GM18867 (cell line): ENCODE data around the gene MXD1.
"Not testable (repeated sequence)": the region's sequence is repeated elsewhere in the genome, so short reads cannot be mapped to it uniquely, and the experiment has no call there.

ENCODE experiments used
- ATAC-seq: cut with Tn5 transposase; IDR thresholded peaks from one replicate; pipeline ENCODE4 v1.9.1; 2021; ENCODE audit warnings: mild to moderate bottlenecking, moderate library complexity; ENCODE audit not compliant: unreplicated experiment

MXD1 gene

DNA sequence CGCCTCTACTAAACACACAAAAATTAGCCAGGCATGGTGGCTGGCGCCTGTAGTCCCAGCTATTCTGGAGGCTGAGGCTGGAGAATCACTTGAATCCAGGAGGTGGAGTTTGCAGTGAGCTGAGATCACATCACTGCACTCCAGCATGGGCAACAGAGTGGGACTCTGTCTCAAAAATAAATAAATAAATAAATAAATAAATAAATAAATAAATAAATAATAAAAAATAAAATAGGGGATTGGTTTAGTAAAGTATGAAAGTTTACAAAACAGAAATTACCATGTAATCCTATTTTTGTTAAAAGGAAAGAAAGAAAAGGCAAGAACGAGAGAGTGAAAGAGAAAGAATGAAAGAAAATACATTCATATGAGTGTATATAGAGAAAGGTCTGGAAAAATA, 35.8 kb downstream of the MXD1 start:
- ATAC-seq = not testable (repeated sequence)

DNA sequence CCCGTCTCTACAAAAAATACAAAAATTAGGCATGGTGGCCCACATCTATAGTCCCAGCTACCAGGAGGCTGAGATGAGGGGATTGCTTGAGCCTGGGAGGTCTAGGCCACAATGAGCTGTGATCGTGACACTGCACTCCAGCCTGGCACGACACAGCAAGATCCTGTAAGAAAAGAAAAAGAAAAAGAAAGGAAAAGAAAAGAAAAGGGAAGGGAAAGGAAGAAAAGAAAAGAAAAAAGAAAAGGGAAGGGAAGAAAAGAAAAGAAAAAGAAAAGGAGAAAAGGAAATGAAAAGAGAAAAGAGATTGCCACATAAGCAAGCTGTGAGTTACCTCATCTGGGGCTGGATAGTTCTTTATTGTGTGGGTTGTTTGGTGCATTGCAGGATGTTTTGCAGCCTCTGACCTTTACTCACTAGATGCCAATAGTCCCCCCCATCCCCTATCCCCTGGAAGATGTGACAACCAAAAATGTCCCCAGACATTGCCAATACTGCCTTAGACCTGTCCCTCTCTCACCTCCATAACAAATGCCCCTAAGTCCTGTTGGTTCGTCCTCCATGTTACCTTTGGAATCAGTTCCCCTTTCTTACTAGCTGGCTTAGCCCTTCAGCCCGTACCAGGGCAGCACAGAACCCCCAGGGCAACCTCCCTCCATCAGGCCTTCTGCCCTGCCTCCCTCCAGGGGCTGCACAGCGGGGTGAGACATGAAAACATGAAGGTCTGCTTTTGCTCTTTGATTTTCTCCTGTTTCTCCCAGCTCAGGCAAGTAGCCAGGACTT, 37.6 kb downstream of the MXD1 start:
- no peak for ATAC-seq

DNA sequence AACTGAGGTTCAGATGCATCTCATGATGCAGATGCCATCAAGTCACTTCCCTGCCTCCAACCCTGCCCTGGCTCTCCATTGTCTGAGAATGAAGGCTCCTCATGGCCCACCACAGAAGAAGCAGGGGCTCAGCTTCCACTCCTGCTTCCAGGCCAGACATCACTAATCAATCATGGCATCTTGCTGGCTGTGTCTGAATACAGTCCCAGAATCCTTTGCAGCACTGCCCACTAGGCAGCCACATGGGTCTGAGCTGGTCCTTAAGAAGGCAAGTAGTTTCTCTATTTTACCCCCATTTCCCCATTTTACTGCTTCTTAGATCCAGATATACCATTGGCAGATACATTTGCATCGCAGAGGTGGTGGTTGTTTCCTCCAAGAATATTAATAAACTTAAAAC, 39.2 kb downstream of the MXD1 start:
- no peak for ATAC-seq

DNA sequence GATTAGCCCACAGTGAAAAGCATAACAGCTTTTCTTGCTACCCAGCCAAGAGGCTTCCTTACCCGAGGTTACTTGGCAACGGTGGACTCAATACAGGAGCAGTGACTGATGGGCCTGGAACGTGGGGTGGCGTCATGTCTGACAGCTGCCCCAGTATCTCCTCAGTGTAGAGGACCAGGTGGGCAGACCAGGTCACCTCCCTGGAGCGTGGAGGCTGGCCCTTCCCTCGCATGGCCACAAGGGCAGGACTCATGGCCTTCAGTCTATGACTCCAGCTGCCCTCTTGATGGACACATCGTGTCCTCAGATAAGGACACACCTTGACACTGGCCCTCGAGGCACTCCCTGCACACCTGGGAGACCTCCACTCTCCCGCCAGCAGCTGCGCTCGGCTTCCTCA, 40.1 kb downstream of the MXD1 start:
- no peak for ATAC-seq

DNA sequence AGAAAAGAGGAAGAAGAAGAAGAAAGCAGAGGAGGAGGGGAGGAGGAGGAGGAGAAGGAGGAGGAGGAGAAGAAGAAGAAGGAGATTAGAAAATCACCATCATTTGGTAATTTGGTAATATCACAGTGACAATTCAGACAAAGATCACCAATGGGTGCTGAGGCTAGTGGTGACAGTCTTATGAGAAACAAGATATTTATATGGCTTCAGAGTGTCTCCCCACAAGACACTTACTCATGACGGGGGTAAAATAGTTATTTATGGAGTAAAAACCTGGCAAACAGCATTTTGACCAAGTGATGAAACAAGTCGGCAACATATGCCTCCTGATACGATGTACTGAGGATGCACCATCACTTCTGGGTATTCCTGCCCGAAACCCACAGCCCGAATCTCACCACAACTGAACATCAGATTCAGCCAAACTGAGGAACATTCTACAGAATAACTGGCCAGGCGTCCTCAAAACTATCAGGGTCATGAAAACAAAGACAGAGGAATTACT, 41.6 kb downstream of the MXD1 start:
- no peak for ATAC-seq

DNA sequence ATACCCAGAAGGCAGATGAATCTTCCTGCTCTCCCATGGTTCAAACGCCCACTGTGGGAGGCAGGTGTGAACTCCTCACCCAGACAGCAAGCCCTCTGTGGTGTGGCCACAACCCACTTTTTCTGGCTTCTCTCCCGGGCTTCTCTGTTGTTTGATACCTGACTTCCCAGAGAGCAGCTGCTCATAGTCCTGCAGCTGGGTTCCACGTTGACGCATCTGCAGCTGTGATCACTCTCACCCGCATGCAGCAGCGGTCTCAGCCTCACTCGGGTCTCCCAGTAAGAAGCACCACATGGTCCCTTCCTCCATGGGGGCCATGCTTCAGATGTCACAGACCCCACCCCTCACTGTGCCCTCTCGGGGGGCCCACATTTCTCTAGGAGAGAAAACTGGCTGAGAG, 43.1 kb downstream of the MXD1 start:
- ATAC-seq = no peak

DNA sequence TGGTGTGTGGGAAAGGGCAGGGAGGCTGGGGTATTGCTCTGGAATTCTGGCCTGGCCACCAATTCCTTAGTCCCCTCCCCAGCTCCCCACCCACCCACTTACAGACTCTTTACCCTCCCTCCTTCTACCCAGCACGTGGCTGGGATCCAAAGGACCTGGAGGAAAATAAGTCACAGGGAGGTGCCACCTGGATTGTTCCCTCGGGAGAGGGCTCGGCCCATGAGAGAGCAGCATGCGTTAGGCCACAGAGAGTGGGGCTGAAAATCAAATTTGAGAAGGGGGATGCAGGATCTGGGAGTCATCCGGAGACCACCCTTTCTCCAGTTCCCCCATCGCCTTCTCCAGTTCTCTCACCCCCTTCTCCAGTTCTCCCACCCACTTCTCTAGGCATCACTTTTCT, 43.6 kb downstream of the MXD1 start:
- no peak for ATAC-seq

DNA sequence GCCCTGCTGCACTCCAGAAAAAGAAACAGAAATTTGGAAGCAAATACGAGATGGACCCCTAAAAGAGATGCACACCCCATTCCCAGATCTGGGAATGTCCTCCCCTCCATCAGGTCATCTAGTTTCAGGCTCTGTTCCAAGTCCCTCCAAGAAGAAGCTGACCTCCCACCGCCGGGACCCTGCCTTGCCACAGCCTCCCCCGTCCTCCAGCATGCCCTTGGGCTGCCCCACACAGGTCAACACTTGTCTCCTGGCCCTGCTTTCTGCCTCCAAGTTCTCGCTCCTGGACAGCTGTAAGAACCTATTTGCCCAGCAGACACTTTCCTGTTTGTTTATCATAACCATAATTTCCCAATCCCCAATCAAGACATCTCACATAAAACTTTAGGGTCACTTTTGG, 44.5 kb downstream of the MXD1 start:
- no peak for ATAC-seq

DNA sequence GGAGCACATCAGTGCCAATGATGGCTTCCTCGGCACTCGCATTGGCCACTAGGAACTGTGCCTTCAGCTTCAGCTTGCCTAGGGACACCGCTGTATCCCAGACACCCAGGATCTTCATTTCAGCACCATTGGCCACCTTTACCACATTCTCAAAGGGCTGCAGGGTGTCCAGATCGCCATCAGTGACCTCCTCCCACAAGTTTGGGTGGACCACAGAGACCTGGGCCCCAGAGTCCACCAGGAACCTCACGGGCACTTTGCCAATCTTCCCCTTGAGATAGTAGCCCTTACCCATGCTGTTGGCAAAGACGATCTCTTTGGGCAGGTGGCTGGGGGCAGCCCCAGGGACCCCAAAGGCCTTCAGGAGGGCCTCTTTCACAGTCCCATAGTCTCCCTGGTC, 45.9 kb downstream of the MXD1 start:
- ATAC-seq = no peak

DNA sequence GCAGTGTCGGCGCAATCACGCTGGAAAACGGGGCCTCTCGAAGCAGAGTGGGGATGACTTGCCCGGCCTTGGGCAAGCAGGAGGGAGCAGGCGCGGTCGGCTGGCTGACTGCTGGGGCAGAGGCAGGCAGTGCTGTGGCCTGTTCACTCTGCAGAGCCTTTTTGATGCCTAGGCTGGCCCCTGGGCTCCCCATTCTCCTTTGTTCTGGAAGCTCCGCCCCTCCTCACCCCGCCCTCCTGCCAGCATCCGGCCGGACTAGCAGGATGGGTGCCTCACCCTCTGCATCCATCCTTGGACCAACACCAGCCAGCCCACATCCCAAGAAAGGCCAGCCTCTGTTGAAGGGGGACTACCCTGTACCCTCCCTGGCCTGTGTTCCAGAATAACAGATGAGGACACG, 46.6 kb downstream of the MXD1 start, which contains the start of gene ASPRV1:
TSS of gene ASPRV1 (minus strand) at position 136 of the 400 bp plus-strand sequence. CDS start 195 bp downstream, outside the sequence.
- no peak for ATAC-seq

DNA sequence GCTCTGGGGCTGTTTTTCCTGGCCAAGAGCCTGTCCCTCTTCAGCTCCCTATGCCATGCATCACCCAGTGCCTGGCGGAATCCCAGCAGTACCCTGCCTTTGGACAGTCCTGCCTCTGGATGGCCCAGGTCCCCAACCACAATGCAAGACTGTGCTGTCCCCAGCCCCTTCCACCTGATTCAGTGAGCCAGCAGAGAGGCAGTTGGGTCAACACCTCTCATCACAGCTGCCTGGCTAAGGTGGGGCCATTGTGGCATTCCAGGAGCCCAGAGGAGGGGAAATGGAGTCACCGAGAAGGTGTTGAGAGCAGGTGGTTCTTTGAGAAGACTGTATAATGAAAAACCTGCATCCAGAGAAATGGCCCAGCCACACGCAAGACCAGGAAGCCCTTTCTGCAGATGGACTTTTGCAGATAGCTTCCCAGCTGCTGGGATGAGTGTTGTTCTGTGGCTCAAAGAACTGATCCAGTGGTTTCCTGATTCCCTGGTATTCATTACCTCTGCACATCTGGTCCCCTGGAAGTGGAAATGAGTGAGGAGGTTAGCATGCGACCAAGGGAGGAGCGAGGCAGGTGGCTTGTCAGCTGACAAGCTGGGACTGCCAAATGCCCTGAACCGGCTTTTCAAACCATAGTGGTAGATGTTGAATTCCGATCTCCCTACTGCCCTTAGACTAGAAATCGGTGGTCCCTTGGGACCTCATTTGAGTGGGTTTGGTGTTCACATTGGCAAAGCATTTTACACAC, 48.2 kb downstream of the MXD1 start:
- no peak for ATAC-seq

DNA sequence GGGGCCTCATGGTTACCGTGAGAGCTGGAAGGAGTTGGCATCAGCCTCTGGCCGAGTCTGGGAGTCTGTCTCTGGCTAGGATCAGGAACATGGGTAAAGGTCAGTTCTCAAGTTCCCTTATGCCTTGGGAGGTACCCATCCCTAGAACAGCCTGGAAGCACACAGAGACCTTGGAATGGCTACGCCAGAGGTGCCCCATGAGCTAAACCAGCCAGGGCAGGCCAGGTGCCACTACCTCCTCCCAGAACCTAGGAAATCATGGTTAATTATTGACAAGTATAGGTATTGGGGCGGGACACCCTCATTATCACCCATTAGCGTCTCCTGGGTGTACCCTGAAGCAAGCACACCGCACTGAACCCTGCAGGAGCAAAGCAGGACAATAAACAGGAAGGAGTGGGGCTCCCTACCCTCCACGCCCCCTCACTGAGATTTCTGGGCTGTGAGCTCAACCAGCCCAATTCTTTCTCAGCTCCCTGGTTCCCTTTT, 49.5 kb downstream of the MXD1 start:
- ATAC-seq = no peak

DNA sequence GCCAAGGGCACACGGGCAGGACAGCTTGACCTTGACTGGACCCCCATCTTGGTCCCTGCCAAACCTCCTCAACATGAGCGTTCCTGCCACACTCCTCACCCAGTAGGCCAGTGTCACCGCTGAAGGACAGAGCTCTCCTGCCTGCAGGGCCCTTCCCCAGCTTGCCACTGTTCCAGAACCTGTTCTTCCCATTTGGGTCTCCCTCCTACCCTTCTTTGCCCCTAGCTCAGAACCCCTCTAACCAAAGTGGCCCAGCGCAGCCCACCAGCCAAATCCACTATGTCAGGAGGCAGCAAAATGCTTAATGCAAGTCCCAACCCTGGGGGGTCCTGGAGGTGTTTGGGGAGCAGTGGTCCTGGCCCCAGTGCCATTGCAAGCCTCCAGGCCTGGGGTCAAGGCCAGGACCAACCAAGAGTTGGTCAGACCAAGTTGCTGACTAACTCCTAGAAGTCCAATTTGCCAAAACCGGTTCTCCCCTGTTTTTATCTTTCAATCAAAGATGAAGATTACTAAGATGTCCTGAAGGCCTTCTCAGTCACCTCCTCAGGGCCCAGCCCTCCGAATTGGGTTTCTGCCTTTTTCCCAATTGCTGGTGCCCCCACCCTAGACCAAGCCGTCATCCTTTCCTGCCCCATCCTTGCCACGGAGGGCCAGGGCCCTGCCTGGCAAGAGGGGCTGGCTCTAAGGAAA, 51.0 kb downstream of the MXD1 start:
- no peak for ATAC-seq

DNA sequence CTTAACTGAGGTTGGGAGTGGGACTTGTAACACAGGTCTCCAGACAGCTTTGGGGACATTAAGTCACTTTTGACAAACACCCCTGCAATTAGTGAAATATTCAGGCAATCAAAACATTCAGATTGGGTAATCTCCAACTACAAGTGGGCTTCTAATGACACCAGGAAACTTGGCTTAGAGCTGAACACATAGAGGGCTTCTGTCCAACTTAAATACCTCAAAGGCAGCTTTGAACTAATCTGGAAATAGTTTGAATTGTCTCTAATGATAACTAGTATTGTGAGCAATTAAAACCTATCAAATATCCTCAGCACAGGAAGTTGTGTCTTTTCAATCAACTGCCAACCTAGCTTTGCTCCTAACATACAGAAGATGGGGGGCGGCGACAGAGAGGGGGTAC, 51.6 kb downstream of the MXD1 start:
- ATAC-seq = no peak

DNA sequence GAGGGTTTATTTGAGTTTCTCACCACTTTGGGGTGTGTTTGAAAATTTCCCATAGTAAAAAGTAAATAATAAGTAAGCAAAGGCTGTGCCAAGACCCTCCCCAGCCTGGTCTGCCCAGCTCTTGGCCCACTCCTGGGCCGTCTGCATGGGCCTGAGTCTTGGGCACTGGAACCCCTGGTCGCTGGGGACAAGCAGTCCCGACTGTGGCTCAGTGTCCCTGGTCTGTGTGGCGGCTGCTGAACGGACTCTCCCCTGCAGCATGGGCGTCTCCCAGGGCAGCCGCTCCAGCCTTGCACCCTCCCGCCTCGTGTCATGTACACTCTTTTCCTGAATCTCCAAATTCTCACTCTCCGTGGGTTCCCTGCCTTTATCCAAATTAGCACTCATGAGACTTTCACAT, 53.7 kb downstream of the MXD1 start:
- no peak for ATAC-seq

DNA sequence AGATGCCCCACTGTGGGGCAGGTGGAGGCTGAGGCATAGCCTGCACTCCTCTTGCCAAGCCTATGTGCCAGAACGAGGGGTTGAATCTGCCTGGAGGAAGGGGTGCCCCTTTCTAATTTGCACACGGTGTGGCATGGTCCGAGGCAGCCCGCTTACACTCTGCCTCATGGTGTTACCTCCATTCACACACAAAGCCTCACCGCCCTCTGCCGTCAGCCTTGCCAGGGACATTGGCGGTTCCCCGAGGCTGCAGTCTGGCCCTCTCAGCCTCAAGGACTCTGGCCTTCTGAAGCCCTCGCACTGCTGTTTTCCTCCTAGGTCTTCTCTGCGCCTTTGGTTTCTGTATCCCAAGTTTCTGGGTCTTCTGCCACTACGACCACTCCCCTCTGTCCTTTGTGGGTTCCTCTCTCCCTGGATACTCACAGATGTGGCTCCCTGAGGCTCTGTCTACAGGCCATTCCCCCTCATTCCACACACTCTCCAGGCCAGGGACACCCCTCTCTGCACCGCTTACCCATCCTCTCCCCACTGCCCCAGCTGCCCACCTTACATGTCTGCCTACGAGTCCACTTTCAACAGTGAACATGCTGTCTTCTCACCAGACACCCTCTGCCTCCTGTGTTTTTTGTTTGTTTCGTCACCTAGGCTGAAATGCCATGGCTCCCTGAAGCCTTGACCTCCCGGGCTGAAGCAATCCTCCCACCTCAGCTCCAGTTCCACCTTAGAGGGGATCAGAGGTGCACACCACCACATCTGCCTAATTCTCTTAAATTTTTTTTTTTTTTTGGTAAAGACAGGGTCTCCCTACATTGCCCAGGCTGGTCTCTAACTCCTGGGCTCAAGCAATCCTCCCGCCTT, 54.4 kb downstream of the MXD1 start:
- no peak for ATAC-seq

DNA sequence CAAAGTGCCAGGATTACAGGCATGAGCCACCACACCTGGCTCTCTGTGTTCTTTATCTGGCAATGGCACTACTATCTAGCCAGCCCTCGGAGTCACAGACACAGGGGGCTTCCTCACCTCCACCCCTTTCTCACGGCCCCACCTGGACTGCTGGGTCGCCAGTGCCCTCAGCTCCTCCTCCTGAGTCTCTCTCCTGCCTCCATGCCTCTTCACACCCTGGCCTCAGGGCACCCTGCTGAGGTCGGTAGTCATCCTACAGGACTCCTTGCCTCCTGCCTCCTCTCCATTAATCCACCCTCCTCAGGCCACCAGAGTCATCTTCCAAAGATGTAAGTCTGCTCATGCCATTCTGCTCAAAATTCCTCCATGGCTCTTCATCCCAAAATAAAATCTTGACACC, 55.1 kb downstream of the MXD1 start:
- no peak for ATAC-seq

DNA sequence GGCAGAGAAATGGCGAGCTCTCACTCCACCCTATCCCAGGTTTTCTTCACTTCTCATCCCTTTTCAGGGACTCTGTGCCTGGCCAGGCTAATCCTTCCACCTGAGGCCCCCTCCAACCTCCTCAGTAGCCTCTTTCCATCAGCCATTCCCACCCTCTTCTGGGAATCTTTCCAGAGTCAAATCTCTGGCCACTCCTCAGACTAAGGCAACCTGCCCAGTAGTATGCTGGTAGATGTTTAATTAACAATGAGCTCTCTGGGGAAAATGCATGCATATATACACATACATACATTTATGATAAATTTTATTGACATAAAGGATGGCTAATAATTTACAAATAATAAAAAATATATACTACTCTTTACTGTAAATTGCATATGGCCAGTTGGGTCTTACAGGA, 57.9 kb downstream of the MXD1 start:
- no peak for ATAC-seq

DNA sequence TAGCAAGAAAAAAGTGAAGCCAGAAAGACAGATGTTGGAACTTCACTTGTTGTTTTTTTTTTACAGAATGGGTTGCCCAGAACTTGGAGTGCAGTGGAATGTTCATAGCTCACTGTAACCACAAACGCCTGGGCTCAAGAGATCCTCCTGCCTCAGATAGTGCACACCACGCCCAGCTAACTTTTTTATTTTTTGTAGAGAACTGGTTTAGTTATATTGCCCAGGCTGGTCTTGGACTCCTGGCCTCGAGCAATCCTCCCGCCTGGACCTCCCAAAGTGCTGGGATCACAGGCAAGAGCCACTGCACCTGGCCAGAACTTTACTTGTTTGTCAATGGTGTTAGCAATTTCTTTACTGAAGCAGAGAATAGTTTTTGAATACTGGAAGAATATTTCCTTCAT, 58.4 kb downstream of the MXD1 start:
- ATAC-seq = no peak

DNA sequence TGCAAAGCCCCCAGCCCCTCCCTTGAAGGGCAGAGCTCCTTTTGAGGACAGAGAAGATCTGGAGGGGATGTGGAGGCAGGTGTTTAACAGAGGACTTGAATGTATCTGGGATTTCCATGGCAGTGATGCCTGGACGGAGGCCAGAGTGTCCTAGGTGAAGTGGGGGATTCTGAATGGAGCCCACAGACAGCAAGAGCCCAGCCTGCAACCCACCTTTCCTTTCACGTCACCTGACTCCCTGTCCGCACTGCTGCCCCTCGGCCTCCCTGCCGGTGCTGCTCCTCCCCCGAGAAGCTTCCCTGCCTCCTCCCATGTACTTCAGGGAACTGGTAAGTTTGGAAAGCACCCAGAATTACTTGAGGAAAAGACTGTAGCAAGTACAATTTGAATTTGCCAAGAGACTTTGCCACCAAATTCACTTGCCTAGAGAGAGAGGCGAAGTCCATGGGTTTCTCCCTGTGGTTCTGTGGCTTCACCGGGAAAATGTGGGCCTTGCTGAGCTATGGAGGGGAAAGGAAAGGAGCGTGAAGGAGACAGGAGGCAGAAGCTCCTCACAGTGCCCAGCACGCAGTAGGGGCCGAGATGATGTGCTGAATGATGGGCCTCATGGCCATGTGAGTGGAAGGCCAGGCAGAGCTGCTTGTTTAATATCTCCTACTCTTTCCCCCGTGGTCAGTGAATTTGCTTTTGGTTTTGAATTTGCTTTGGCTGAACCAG, 60.4 kb downstream of the MXD1 start:
- ATAC-seq = no peak
